PC-9 (cell line): ENCODE data around the gene PTDSS2.

ENCODE experiments used
- EZH2 ChIP-seq: fragments of 200-600 bp; sonication (generic); IDR thresholded peaks from 2 replicates; pipeline ENCODE4 v1.8.0; 2017; ENCODE audit warnings: antibody characterized with exemption, low read depth
- TF ChIP-seq, protein P1 (sequence below): fragments of 200-600 bp; sonication (generic); conservative IDR thresholded peaks from 2 replicates; pipeline ENCODE4 v1.6.1; 2017; ENCODE audit warnings: mixed run types, antibody characterized with exemption, mild to moderate bottlenecking, moderate library complexity

DNA sequence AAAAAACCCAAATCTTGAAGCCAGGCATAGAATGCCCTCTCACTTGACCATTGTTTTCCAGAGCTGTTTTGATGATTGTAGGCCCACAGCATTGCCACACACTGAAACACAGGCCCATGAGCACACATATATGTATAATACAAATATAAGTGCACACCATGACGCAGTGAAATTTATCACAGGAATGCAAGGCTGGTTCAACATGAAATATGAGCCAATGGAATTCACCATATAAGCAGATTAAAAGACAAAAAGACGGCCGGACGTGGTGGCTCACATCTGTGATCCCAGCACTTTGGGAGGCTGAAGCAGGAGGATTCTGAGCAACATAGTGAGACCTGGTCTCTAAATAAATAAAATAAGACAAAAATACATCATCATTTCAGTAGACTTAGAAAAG is 66.3 kb downstream of the PTDSS2 start:
- TF ChIP-seq, protein P1, sequence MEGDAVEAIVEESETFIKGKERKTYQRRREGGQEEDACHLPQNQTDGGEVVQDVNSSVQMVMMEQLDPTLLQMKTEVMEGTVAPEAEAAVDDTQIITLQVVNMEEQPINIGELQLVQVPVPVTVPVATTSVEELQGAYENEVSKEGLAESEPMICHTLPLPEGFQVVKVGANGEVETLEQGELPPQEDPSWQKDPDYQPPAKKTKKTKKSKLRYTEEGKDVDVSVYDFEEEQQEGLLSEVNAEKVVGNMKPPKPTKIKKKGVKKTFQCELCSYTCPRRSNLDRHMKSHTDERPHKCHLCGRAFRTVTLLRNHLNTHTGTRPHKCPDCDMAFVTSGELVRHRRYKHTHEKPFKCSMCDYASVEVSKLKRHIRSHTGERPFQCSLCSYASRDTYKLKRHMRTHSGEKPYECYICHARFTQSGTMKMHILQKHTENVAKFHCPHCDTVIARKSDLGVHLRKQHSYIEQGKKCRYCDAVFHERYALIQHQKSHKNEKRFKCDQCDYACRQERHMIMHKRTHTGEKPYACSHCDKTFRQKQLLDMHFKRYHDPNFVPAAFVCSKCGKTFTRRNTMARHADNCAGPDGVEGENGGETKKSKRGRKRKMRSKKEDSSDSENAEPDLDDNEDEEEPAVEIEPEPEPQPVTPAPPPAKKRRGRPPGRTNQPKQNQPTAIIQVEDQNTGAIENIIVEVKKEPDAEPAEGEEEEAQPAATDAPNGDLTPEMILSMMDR = no peak
- TF ChIP-seq EZH2 = no peak
